GM19463 (cell line): ENCODE results near the gene RCAN2.

ENCODE experiments used
- ATAC-seq: cut with Tn5 transposase; IDR thresholded peaks from one replicate; pipeline ENCODE4 v1.9.1; 2021; ENCODE audit warnings: mild to moderate bottlenecking, moderate library complexity; ENCODE audit not compliant: unreplicated experiment

The RCAN2 gene

DNA sequence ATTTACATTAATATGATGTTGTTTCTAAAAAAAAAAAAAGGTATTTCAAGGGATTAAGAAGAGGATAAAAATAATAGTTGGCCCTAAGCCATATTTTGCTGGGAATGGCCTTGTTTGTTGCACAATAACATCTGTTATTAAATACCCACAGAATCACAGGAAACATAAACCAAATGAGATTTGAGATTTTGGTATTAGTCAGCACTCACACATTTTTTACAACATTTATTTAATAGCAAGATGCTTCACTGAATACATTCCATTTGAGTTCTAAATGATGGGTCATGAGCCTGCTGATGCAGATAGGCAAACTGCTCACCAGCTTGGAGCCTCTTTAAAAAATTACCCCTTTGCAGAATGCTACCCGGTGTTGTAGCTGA is 227.6 kb downstream of the RCAN2 start:
- no peak for ATAC-seq

DNA sequence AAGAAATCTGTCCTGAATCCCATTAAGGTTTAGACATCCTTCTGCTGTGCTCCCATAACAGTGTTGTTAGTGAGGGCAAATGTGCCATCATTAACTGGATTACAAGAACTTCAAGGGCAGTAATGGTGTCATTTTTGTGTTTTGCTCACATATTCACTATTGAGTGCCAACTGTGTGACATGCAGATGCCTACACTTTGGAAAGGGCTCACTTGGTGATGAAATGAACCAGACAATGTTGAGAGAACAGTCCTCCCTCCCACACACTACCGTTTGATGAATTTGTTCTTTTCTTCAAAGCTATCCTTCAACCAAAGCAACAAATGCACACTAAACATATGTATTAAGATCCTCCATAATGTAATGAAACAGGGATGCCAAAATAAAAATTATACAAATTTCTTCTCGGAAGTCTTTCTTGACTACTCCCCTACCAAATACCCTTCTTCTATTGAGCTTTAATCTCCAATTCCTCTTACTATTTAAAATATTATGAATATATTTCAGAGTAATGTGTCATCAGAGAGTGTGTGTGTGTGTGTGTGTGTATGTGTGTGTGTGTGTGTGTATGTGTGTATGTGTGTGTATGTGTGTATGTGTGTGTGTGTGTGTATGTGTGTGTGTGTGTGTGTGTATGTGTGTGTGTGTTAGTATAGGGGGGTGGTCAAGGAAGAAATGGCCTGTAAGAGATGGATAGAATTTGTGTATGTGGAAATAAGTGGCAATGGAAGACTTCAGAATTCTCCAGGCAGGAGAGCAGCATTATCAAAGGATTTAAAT is 228.1 kb downstream of the RCAN2 start:
- ATAC-seq, result no peak

DNA sequence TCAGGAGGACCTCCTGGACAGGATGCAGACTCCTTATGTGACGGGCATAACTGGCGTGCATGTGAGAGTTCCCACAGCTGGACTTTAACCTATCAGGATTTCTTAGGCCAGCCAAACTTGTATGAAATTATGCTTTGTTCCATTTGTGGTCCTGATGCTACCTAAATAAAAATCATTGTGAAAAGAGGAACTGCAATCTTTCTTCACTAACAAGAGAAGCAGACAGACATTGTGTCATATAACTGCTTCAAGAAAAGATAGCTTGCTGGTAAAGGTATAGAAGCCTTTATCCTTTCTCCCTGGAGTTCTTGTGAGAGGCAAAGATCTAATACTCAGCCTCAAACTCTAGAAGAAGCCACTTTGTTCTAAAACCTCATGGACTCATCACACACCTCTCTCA is 233.0 kb downstream of the RCAN2 start:
- no peak for ATAC-seq

DNA sequence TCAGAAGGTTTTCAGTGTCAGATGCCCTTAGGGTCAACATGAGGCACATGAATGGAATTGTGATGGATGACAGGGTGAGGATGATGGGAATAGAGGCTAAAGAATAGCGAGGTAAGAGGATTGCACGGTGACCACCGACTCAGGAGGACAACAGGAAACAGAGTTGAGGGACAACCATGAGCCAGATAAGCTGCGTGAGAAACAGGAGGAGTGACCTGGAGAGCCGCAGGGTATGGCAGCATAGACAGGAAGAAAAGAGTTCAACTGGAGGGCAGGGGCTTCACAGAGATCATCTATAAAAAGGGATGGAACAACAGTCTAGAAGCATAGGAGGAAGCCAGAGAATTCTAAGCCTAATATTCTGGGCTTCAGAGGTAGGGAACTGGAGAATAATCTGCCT is 235.7 kb downstream of the RCAN2 start:
- ATAC-seq, result no peak

DNA sequence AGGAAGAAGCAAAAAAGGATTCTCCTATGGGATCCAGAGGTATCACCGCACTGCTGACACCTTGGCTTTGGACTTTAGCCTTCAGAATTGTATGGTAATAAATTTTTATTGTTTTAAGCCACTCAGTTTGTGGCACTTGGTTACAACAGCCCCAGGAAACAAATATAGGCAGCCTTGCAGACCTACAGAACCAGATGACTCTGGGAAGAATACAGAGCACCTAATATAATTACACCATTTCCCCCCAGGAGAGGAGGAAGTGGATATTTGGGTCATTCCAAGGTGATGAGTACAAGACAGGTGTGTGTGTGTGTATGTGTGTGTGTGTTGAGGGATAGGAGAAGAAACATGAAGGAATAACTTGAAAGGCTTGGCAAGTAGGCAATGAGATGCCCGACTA is 236.3 kb downstream of the RCAN2 start:
- no peak for ATAC-seq

- no peak for ATAC-seq
Measured at GRCh38 chr6:46254331-46254730, 236.9 kb downstream of the RCAN2 start.

DNA sequence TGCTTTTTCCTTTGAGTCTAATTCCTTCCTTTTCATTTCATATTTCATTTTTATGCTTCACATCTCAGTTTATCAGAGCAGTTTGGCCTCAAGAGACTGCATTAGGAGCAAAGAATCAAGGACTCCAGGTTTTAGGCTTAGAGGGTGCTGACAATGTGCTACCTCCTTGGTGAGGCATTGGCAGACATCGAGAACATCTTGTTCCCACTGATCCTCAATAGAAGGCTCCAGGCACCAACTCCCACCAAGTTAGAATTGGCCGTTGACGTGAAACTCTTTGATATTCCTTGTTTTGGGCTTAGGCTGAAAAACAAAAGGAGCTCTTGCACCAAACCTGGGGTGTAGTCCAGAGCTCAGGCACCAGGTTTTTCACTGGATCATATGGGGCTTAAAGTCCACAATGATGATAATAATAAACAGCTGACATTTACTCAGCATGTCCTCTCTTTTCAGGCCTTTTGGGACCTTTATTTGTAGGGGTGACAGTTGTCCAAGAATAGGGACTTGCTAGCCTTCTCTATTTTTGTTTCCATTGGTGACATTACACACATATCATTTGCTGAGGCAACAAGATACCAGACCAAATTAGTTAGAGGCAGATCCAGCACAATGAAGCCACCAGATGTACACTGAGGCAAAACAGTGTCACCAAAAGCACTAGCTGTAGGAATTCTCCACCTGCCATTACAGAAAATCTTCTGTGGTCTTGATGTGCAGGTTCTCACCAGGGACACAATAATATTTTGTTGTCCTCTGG is 239.5 kb downstream of the RCAN2 start:
- no peak for ATAC-seq

DNA sequence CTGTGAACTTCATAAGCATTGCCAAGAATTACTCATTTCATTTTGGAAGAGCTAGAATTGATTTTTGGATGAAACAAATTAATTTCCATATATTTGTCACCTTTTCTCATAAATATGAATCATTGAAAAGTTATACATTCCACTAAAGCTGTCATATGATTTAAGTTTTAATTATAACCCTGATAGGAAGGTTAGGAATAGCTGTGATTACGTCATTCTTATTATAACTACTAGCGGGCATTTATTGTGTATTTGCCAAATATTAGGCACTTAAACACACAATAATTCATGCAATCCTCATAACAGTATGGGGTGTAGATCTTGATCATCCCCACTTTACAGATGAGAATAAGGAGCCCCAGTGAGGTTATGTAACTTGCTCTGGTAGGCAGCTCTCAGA is 243.1 kb downstream of the RCAN2 start:
- no peak for ATAC-seq

DNA sequence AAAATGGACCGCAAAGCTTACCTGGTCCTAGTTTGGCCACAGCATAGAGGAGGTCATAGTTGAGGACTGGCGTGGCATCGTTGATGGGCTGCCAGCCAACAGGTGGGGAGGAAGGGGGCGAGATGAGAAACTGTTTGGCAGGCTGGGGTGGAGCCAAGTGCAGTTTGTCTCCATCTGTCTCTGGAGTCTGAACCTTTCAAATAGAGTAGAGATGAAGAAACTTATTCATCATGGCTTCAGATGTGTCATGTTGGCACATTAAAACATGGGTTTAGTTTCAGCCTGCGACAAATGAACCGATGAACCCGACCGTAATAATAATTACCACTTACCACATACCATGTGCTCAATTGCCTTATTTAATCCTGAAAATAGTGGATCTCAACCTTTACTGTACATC is 244.5 kb downstream of the RCAN2 start:
- no peak for ATAC-seq

DNA sequence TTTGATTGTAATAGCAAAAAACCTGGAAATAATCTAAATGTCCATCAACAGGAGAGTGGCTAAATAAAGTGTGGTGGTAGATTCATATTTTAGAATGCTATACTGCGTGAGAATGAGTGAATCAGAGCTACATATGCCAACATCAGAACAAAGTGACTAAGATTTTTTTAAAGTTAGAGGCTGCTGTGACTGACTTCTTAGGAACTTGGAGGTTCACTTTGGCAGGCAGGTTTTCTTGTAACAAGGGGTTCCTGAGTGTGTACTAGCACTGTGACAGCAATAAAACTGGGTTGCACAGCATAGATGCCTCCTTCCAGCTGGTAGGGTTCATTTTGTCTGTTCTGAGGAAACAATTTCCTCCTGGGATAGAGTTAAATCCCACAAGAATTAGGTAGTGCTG is 245.2 kb downstream of the RCAN2 start:
- ATAC-seq, result no peak

GRCh38 chr6:46244670-46245069 is 246.6 kb downstream of the RCAN2 start:
- no peak for ATAC-seq

GRCh38 chr6:46243754-46244153 is 247.5 kb downstream of the RCAN2 start:
- no peak for ATAC-seq

DNA sequence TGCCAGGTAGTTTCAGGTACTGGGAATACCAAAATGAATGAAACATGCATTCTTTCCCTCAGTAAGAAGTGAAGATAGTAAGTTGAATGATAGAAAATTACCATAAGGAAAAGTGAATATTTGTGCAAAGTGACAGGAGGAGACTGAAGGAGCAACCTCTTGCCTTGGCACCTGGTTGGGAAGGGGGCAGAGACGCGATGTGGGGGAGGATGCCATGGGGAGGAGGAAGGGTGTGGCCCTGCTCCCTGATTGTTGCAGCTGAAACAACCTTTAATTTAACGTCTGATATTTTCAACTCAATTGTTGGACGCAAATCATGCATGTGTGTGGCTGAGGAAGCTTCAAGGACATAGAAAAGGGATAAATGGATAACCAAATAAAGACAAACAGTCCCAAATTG is 248.3 kb downstream of the RCAN2 start:
- ATAC-seq, result no peak

GRCh38 chr6:46240866-46241565 is 250.2 kb downstream of the RCAN2 start:
- no peak for ATAC-seq

DNA sequence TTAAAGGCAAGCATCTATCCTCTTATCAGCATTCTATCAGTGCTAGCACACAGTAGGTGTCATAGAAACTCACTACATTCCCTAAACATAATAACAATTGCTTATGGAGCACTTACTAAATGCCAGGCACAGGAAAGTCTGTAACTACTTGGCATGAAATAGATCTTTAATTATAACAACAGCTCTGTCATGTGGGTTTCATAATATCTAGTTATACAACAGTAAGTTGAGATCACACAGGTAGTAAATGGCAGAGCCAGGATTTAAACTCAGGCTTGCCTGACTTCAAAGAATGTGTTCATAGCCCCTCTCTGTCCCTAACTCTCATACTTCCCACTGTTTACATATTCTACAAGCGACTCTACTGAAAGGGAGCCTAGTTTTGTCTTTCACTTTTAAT is 254.5 kb downstream of the RCAN2 start:
- ATAC-seq, result no peak

GRCh38 chr6:46235242-46235641 is 256.0 kb downstream of the RCAN2 start:
- ATAC-seq, result no peak

GRCh38 chr6:46234700-46235099 is 256.5 kb downstream of the RCAN2 start:
- ATAC-seq, result no peak

DNA sequence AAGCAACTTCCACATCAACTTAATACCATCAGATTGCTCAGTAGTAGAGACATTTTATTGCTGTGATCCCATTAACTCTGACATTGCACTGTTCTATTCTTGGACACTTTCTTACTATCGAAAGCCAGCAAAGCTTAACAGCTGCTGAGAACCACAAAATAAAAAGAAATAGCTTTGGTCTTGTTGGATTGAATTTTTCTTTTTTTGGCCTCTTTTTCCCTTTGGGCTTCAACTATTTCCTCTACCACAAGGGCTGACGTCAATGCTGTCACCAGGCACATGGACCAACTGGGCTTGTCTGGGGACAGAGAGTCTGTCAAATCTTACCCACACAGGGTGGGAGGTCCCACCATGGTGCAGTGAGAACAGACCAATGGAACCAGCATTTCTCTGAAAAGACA is 257.1 kb downstream of the RCAN2 start:
- ATAC-seq, result no peak

- ATAC-seq, result no peak
Measured at GRCh38 chr6:46233129-46233528, 258.1 kb downstream of the RCAN2 start.

DNA sequence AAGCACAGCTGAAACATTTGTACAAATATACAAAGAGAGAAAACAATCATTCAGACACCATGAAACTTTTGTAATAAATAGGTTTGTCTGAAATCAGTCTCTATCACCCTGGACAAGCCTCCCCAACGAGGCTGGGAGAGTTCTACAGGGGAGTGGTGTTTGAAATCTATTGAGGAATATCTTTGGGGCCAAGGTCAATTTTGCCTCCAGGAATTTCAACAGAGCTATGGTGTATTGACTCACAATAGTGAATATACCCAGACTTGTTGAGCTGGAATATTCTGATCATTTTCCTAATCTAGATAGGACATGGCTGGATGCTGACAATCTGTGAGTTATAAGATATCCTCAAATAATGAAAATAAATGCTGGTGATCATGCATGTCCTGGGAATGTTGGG is 269.0 kb downstream of the RCAN2 start:
- no peak for ATAC-seq

DNA sequence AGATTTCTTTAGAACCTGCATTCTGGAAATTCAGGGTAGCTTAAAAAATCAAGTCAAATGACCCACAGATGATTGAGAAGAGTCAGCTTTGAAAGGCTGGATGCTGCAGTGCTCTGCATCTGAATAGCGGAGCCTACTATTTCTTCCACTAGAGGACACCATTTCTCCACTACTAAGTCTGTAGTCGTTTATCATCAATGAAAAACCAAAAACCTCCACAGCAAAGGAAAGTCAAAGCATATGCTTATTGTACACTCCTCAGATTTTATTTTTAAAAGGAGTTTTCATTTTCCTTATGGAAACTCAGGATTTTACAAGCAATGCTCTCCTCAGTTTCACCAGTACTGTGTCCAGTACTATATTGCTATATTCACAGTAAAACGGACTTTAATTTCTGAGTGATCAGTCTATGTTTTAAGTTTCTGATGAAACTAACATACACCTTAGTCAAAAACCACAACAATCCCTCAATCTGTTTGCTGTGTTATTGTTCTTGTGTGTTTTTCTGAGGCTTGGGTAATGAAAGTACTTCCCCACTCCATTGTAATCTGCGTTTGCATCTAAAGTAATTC is 269.9 kb downstream of the RCAN2 start:
- ATAC-seq, result peak; percentile 50
